Epithelial cell of esophagus (primary cell): ENCODE measurements around the gene HDAC4.

Experiments used
- DNase-seq: peaks from one replicate; pipeline ENCODE4 v3.0.0; 2010; ENCODE audit warnings: low read depth
- H3K4me3 ChIP-seq: 2 replicates; pipeline ENCODE4 v1.5.1; 2011; ENCODE audit warnings: mild to moderate bottlenecking, low read length, control low read depth
- CTCF ChIP-seq: IDR thresholded peaks from 2 replicates; pipeline ENCODE4 v1.5.1; 2011; ENCODE audit warnings: low read depth, mild to moderate bottlenecking, low read length, control low read depth, inconsistent platforms; ENCODE audit not compliant: insufficient read depth; ENCODE audit errors: missing control alignments

Gene HDAC4

GRCh38 chr2:239368321-239368720, 32.5 kb downstream of the HDAC4 start:
- H3K4me3 ChIP-seq, result no peak overlapping the region
- no peak for TF ChIP-seq CTCF
- no peak for DNase-seq

GRCh38 chr2:239366740-239367139, 34.1 kb downstream of the HDAC4 start:
- TF ChIP-seq CTCF, result no peak
- H3K4me3 ChIP-seq, result no peak overlapping the region
- DNase-seq, result no peak

- no peak for TF ChIP-seq CTCF
- no peak overlapping the region for H3K4me3 ChIP-seq
- DNase-seq, result no peak
Observed at GRCh38 chr2:239365782-239366435, 34.9 kb downstream of the HDAC4 start.

- H3K4me3 ChIP-seq, result no peak overlapping the region
- no peak for DNase-seq
- no peak for TF ChIP-seq CTCF
Observed at GRCh38 chr2:239365071-239365781, 35.6 kb downstream of the HDAC4 start.

GRCh38 chr2:239363946-239364637, 36.7 kb downstream of the HDAC4 start:
- DNase-seq, result no peak
- no peak overlapping the region for H3K4me3 ChIP-seq
- TF ChIP-seq CTCF, result no peak

GRCh38 chr2:239362507-239362906, 38.3 kb downstream of the HDAC4 start:
- TF ChIP-seq CTCF, result no peak
- DNase-seq, result no peak
- H3K4me3 ChIP-seq, result no peak overlapping the region
